PFSK-1 (cell line): ENCODE data around the gene GINS3.

ENCODE experiments used
- POLR2AphosphoS5 ChIP-seq: IDR thresholded peaks from 2 replicates; pipeline ENCODE4 v1.6.1; 2012; ENCODE audit warnings: low read depth, mild to moderate bottlenecking, control low read depth, low read length, moderate library complexity
- REST ChIP-seq, 2 experiments: IDR thresholded peaks; 2 replicates each; pipeline versions ENCODE4 v1.6.1 to v1.8.0; 2011 to 2012; ENCODE audit warnings: low read depth in 2 of 2, low read length in 2 of 2, control low read depth in 1 of 2, inconsistent platforms in 1 of 2, mild to moderate bottlenecking in 1 of 2, moderate library complexity in 1 of 2; ENCODE audit not compliant: insufficient read depth in 1 of 2
- TAF1 ChIP-seq: IDR thresholded peaks from 2 replicates; pipeline ENCODE4 v1.6.1; 2012; ENCODE audit warnings: low read length, control low read depth, borderline replicate concordance; ENCODE audit not compliant: insufficient read depth

- no peak for TF ChIP-seq REST (IDR thresholded peaks at IDR 0.05; ENCODE audit: insufficient read depth in 1 of 2, low read depth in 2 of 2, low read length in 2 of 2)
- no peak for TF ChIP-seq TAF1
- no peak for TF ChIP-seq POLR2AphosphoS5
Measured at GRCh38 chr16:58415003-58415402, 22.7 kb downstream of the GINS3 start.
